Fibroblast of lung (primary cell): ENCODE measurements around the gene COL26A1. TPM values are rescaled to one million over a fixed set of nuclear protein-coding genes. Genes with fewer than 3 reads are reported as not detected.

Experiments used
- DNase-seq, 2 donors: peaks; one replicate each; pipeline versions ENCODE4 v3.0.0 to v3.0.0-alpha.2; 2010; ENCODE audit warnings: low read depth in 2 of 2
- H2AFZ ChIP-seq: 2 replicates; pipeline ENCODE4 v1.5.1; 2012; ENCODE audit warnings: low read length, control low read depth, inconsistent platforms
- H3K27ac ChIP-seq: 2 replicates; pipeline ENCODE4 v1.5.1; 2011; ENCODE audit warnings: low read length, control low read depth; ENCODE audit not compliant: insufficient read depth
- H3K27me3 ChIP-seq: 2 replicates; pipeline ENCODE4 v1.5.1; 2011; ENCODE audit warnings: mild to moderate bottlenecking, low read length; ENCODE audit not compliant: control insufficient read depth, insufficient read depth
- H3K36me3 ChIP-seq: 2 replicates; pipeline ENCODE4 v1.5.1; 2011; ENCODE audit warnings: low read length; ENCODE audit not compliant: control insufficient read depth, insufficient read depth
- H3K4me1 ChIP-seq: 2 replicates; pipeline ENCODE4 v1.5.1; 2011; ENCODE audit warnings: low read length; ENCODE audit not compliant: control insufficient read depth, insufficient read depth; ENCODE audit errors: extremely low read depth
- H3K4me2 ChIP-seq: 2 replicates; pipeline ENCODE4 v1.5.1; 2011; ENCODE audit warnings: low read length, control low read depth; ENCODE audit not compliant: insufficient read depth; ENCODE audit errors: extremely low read depth
- H3K4me3 ChIP-seq, 4 experiments: fragments of 200-600 bp in 1 of 4; sonication (generic) in 1 of 4; replicated peaks in 1 of 4; 2 replicates each; pipeline ENCODE4 v1.5.1; 2011 to 2016; ENCODE audit warnings: low read length in 4 of 4, low read depth in 3 of 4, mild to moderate bottlenecking in 3 of 4, control low read depth in 2 of 4, inconsistent platforms in 1 of 4, mixed read lengths in 1 of 4; ENCODE audit not compliant: insufficient read depth in 1 of 4; ENCODE audit errors: control extremely low read depth in 1 of 4
- H3K79me2 ChIP-seq: 2 replicates; pipeline ENCODE4 v1.5.1; 2012; ENCODE audit warnings: mild to moderate bottlenecking, low read length, inconsistent platforms; ENCODE audit not compliant: control insufficient read depth, insufficient read depth
- H3K9ac ChIP-seq: 2 replicates; pipeline ENCODE4 v1.5.1; 2011; ENCODE audit warnings: mild to moderate bottlenecking, low read length, control low read depth; ENCODE audit not compliant: insufficient read depth
- H3K9me3 ChIP-seq: 2 replicates; pipeline ENCODE4 v1.5.1; 2012; ENCODE audit warnings: low read depth, low read length; ENCODE audit not compliant: control insufficient read depth, insufficient read depth
- H4K20me1 ChIP-seq: 2 replicates; pipeline ENCODE4 v1.5.1; 2011; ENCODE audit warnings: low read length; ENCODE audit not compliant: control insufficient read depth, insufficient read depth; ENCODE audit errors: extremely low read depth
- CTCF ChIP-seq, 2 donors: IDR thresholded peaks in 1 of 2; conservative IDR thresholded peaks in 1 of 2; 1 replicate in 1 of 2; 2 replicates in 1 of 2; pipeline ENCODE4 v1.5.1; 2011 to 2012; ENCODE audit warnings: low read length in 2 of 2, control low read depth in 1 of 2, inconsistent platforms in 1 of 2, low read depth in 1 of 2, mild to moderate bottlenecking in 1 of 2
- EZH2 ChIP-seq: IDR thresholded peaks from 2 replicates; pipeline ENCODE4 v1.5.1; 2012; ENCODE audit warnings: low read length, control low read depth, mild to moderate bottlenecking; ENCODE audit errors: missing control alignments
- polyA minus RNA-seq: library from RNA; depleted of rRNA, polyadenylated mRNA; stranded (reverse); fragments of >200 nt; gene quantifications from 2 replicates; pipeline ENCODE4 v1.2.3, GENCODE V29; 2011; ENCODE audit warnings: low replicate concordance
- polyA plus RNA-seq, 2 donors: library from polyadenylated mRNA; depleted of rRNA in 1 of 2; stranded (reverse) in 1 of 2; unstranded in 1 of 2; fragments of >200 nt; gene quantifications; 2 replicates each; pipeline ENCODE4 v1.2.1, GENCODE V29; 2011 to 2012; ENCODE audit warnings: missing spikeins in 1 of 2
- total RNA-seq: library from RNA; depleted of rRNA; stranded (reverse); fragments of >200 nt; gene quantifications from 2 replicates; pipeline ENCODE4 v1.2.1, GENCODE V29; 2014

COL26A1 gene
- total RNA-seq (not detected in 2 replicates), polyA plus RNA-seq (0.06 TPM in 1 of 2 replicates, not detected in the other), polyA minus RNA-seq (not detected in 2 replicates)
- 0.07 TPM in 1 of 2 replicates, not detected in the other for polyA plus RNA-seq (2012)

- TF ChIP-seq EZH2 (peak; percentile 70), CTCF (conservative IDR thresholded peaks at IDR 0.05 in 1 of 2, IDR thresholded peaks at IDR 0.05 in 1 of 2; ENCODE audit: low read depth in 1 of 2, low read length in 2 of 2) (no peak)
- Histone ChIP-seq H3K4me2 (peak within 1 kb of the TSS; percentile 32), H3K36me3 (no peaks in the 10 kb centered on the region), H3K27me3 (peaks cover 14% of the 10 kb centered on the region), H3K27ac (no peak within 1 kb of the TSS), H3K4me1 (peaks cover 2% of the 10 kb centered on the region), H3K9ac (no peak within 1 kb of the TSS), H3K79me2 (no peaks in the 10 kb centered on the region), H4K20me1 (no peaks in the 10 kb centered on the region), H3K4me3 (peak within 1 kb of the TSS in 3 of 4 experiments; percentile 19 to 54 (median 22)), H3K9me3 (no peaks in the 10 kb centered on the region), H2AFZ (no peak within 1 kb of the TSS)
- peak; percentile 6 to 27 for DNase-seq
These were observed at the start of gene COL26A1 for GRCh38 chr7:101362334-101363195. Gene COL26A1, plus strand, starts transcription at chr7:101362875. Its CDS starts 158 bp downstream, at chr7:101363033.

GRCh38 chr7:101315336-101315735 is 47.3 kb upstream of the COL26A1 start:
- H3K79me2 ChIP-seq, result no peaks in the 10 kb centered on the region
- TF ChIP-seq CTCF (conservative IDR thresholded peaks at IDR 0.05 in 1 of 2, IDR thresholded peaks at IDR 0.05 in 1 of 2; ENCODE audit: low read depth in 1 of 2, low read length in 2 of 2) (peak; percentile 50 to 72), EZH2 (no peak)
- H3K27me3 ChIP-seq, result no peaks in the 10 kb centered on the region
- H3K27ac ChIP-seq, result no peak overlapping the region
- peak; percentile 27 to 62 for DNase-seq
- H2AFZ ChIP-seq, result no peak overlapping the region
- H3K4me3 ChIP-seq, result no peak overlapping the region
- no peak overlapping the region for H3K9ac ChIP-seq
- H3K4me1 ChIP-seq, result no peaks in the 10 kb centered on the region
- H4K20me1 ChIP-seq, result no peaks in the 10 kb centered on the region
- no peaks in the 10 kb centered on the region for H3K36me3 ChIP-seq
- H3K9me3 ChIP-seq, result no peaks in the 10 kb centered on the region
- H3K4me2 ChIP-seq, result no peak overlapping the region

GRCh38 chr7:101319401-101319800 is 43.3 kb upstream of the COL26A1 start:
- Histone ChIP-seq H4K20me1 (no peaks in the 10 kb centered on the region), H3K4me2 (no peak overlapping the region), H3K9ac (no peak overlapping the region), H3K4me1 (no peaks in the 10 kb centered on the region), H3K36me3 (no peaks in the 10 kb centered on the region), H2AFZ (no peak overlapping the region), H3K27me3 (no peaks in the 10 kb centered on the region), H3K4me3 (no peak overlapping the region), H3K79me2 (no peaks in the 10 kb centered on the region), H3K9me3 (no peaks in the 10 kb centered on the region), H3K27ac (no peak overlapping the region)
- DNase-seq, result no peak
- TF ChIP-seq EZH2 (no peak), CTCF (conservative IDR thresholded peaks at IDR 0.05 in 1 of 2, IDR thresholded peaks at IDR 0.05 in 1 of 2; ENCODE audit: low read depth in 1 of 2, low read length in 2 of 2) (no peak)
